Stimulated activated CD8-positive, alpha-beta memory T cell treated with anti-CD3 and anti-CD28 coated beads, Interleukin-12 subunit alpha, Interleukin-12 subunit beta, amount 100 ng/mL, for 24 hours (primary cell): ENCODE measurements around the gene SCRN1.

Experiments used
- DNase-seq: peaks from one replicate; pipeline ENCODE4 v3.0.0-alpha.2; 2020; ENCODE audit errors: extremely low read depth

Gene SCRN1

GRCh38 chr7:29989257-29989995 is at the start of gene SCRN1:
SCRN1 (minus strand) TSS chr7:29989801; CDS start chr7:29969067, 20,734 bp downstream.
- no peak for DNase-seq

- no peak for DNase-seq
These were observed 48.8 kb upstream of the SCRN1 start for GRCh38 chr7:30038196-30038980.

- no peak for DNase-seq
These were observed 46.6 kb upstream of the SCRN1 start for GRCh38 chr7:30036220-30036619.

GRCh38 chr7:30034501-30034900 is 44.9 kb upstream of the SCRN1 start:
- DNase-seq, result no peak

- DNase-seq, result no peak
These were observed 42.9 kb upstream of the SCRN1 start for GRCh38 chr7:30032310-30033125.

- DNase-seq, result no peak
These were observed 40.1 kb upstream of the SCRN1 start for GRCh38 chr7:30029696-30030095.

GRCh38 chr7:30028749-30029635 is 39.4 kb upstream of the SCRN1 start:
- no peak for DNase-seq

GRCh38 chr7:30028216-30028748 is 38.7 kb upstream of the SCRN1 start, which contains the start of gene PLEKHA8:
PLEKHA8 (plus strand) TSS chr7:30028412; CDS start chr7:30028763, 351 bp downstream.
- DNase-seq, result peak; percentile 65

- DNase-seq, result no peak
These were observed 38.2 kb upstream of the SCRN1 start for GRCh38 chr7:30027740-30028215.

- DNase-seq, result no peak
These were observed 37.5 kb upstream of the SCRN1 start for GRCh38 chr7:30027065-30027456.

GRCh38 chr7:30026229-30027064 is 36.8 kb upstream of the SCRN1 start, which contains the start of gene FKBP14:
FKBP14 (minus strand) TSS chr7:30026702; CDS start chr7:30026508, 194 bp downstream.
- peak; percentile 76 for DNase-seq

- DNase-seq, result no peak
These were observed 33.9 kb upstream of the SCRN1 start for GRCh38 chr7:30023524-30023923.

- DNase-seq, result no peak
These were observed 33.4 kb upstream of the SCRN1 start for GRCh38 chr7:30022991-30023390.

- DNase-seq, result no peak
These were observed 30.9 kb upstream of the SCRN1 start for GRCh38 chr7:30020535-30020934.

- DNase-seq, result no peak
These were observed 30.4 kb upstream of the SCRN1 start for GRCh38 chr7:30019960-30020359.

GRCh38 chr7:30019387-30019786 is 29.8 kb upstream of the SCRN1 start:
- DNase-seq, result no peak

- DNase-seq, result no peak
These were observed 28.9 kb upstream of the SCRN1 start for GRCh38 chr7:30018451-30018850.

GRCh38 chr7:30012757-30013156 is 23.2 kb upstream of the SCRN1 start:
- no peak for DNase-seq

GRCh38 chr7:30010021-30010420 is 20.4 kb upstream of the SCRN1 start:
- DNase-seq, result no peak

GRCh38 chr7:30005464-30005863 is 15.9 kb upstream of the SCRN1 start:
- no peak for DNase-seq
